Cardiac muscle cell (in vitro differentiated cells and primary cell): ENCODE results near the gene CASR. TPM values are rescaled to one million over a fixed set of nuclear protein-coding genes. Genes with fewer than 3 reads are reported as not detected.

Experiments used
- DNase-seq, 2 donors: peaks; one replicate each; pipeline versions ENCODE4 v3.0.0 to v3.0.0-alpha.2; 2010 to 2017; ENCODE audit warnings: low read depth in 1 of 2, low spot score in 1 of 2
- H3K27ac ChIP-seq: fragments of 200-600 bp; sonication (generic); 2 replicates; pipeline ENCODE4 v1.5.1; 2016
- H3K27me3 ChIP-seq: fragments of 200-600 bp; sonication (generic); 2 replicates; pipeline ENCODE4 v1.6.0; 2016; ENCODE audit warnings: control low read depth
- H3K36me3 ChIP-seq: fragments of 200-600 bp; sonication (generic); 2 replicates; pipeline ENCODE4 v1.5.1; 2016; ENCODE audit warnings: control low read depth
- H3K4me1 ChIP-seq: fragments of 200-600 bp; sonication (generic); 2 replicates; pipeline ENCODE4 v1.8.1; 2017; ENCODE audit warnings: low read depth, mild to moderate bottlenecking, mixed run types
- H3K4me3 ChIP-seq: fragments of 200-600 bp; sonication (generic); 2 replicates; pipeline ENCODE4 v1.5.1; 2016; ENCODE audit warnings: mild to moderate bottlenecking
- H3K9me3 ChIP-seq: fragments of 200-600 bp; sonication (generic); 2 replicates; pipeline ENCODE4 v1.5.1; 2017; ENCODE audit warnings: low read depth, mild to moderate bottlenecking, control low read depth
- polyA plus RNA-seq: library from polyadenylated mRNA; unstranded; fragments of >200 nt; fragmentation: Nextera tagmentation; extraction: Ambion mirVana; gene quantifications from 2 replicates; pipeline ENCODE4 v1.2.1, GENCODE V29; 2016
- total RNA-seq: library from RNA; depleted of rRNA; stranded (reverse); fragments of >200 nt; gene quantifications from 2 replicates; pipeline ENCODE4 v1.2.3, GENCODE V29; 2016
- TF ChIP-seq, protein P1 (sequence below): IDR thresholded peaks from 2 replicates; pipeline ENCODE4 v1.5.1; 2012; ENCODE audit warnings: low read depth, mild to moderate bottlenecking, low read length

CASR gene
- total and polyA plus RNA-seq, 2 experiments from 2014 or later, result 0.06 TPM; not detected in 1

DNA sequence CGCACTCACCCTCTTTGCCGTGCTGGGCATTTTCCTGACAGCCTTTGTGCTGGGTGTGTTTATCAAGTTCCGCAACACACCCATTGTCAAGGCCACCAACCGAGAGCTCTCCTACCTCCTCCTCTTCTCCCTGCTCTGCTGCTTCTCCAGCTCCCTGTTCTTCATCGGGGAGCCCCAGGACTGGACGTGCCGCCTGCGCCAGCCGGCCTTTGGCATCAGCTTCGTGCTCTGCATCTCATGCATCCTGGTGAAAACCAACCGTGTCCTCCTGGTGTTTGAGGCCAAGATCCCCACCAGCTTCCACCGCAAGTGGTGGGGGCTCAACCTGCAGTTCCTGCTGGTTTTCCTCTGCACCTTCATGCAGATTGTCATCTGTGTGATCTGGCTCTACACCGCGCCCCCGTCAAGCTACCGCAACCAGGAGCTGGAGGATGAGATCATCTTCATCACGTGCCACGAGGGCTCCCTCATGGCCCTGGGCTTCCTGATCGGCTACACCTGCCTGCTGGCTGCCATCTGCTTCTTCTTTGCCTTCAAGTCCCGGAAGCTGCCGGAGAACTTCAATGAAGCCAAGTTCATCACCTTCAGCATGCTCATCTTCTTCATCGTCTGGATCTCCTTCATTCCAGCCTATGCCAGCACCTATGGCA lies 100.5 kb downstream of the CASR start:
- H3K4me1 ChIP-seq, result no peaks in the 10 kb centered on the region
- peaks cover 1% of the 10 kb centered on the region for H3K27me3 ChIP-seq
- no peaks in the 10 kb centered on the region for H3K9me3 ChIP-seq
- TF ChIP-seq, protein P1, sequence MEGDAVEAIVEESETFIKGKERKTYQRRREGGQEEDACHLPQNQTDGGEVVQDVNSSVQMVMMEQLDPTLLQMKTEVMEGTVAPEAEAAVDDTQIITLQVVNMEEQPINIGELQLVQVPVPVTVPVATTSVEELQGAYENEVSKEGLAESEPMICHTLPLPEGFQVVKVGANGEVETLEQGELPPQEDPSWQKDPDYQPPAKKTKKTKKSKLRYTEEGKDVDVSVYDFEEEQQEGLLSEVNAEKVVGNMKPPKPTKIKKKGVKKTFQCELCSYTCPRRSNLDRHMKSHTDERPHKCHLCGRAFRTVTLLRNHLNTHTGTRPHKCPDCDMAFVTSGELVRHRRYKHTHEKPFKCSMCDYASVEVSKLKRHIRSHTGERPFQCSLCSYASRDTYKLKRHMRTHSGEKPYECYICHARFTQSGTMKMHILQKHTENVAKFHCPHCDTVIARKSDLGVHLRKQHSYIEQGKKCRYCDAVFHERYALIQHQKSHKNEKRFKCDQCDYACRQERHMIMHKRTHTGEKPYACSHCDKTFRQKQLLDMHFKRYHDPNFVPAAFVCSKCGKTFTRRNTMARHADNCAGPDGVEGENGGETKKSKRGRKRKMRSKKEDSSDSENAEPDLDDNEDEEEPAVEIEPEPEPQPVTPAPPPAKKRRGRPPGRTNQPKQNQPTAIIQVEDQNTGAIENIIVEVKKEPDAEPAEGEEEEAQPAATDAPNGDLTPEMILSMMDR, result no peak
- no peak for DNase-seq
- H3K27ac ChIP-seq, result no peak overlapping the region
- no peak overlapping the region for H3K4me3 ChIP-seq
- H3K36me3 ChIP-seq, result no peaks in the 10 kb centered on the region

DNA sequence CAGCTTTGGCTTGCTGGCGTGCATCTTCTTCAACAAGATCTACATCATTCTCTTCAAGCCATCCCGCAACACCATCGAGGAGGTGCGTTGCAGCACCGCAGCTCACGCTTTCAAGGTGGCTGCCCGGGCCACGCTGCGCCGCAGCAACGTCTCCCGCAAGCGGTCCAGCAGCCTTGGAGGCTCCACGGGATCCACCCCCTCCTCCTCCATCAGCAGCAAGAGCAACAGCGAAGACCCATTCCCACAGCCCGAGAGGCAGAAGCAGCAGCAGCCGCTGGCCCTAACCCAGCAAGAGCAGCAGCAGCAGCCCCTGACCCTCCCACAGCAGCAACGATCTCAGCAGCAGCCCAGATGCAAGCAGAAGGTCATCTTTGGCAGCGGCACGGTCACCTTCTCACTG lies 101.0 kb downstream of the CASR start:
- Histone ChIP-seq H3K36me3 (no peaks in the 10 kb centered on the region), H3K4me1 (no peaks in the 10 kb centered on the region), H3K4me3 (no peak overlapping the region), H3K27me3 (peaks cover 2% of the 10 kb centered on the region), H3K9me3 (no peaks in the 10 kb centered on the region), H3K27ac (no peak overlapping the region)
- DNase-seq, result no peak
- TF ChIP-seq, protein P1, result no peak

DNA sequence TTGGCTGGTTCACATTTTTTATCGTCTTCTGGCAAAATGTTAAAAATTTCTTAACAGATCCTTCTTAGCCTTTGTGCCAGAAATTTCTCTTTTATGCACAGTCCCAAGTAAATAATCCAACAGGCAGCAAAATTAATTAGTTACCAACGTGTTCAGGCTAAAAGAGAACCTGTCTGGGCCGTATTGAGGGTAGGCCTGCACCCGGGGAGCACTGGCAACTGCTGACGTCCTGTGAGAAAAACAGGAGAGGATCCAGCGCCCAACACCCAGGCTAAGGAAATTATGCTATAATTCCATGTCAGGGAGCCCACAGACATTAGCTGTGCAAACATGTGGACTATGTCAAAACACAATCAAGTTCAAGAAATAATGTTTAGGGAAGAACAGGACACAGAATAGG lies 110.9 kb downstream of the CASR start:
- no peaks in the 10 kb centered on the region for H3K27me3 ChIP-seq
- DNase-seq, result no peak
- H3K36me3 ChIP-seq, result no peaks in the 10 kb centered on the region
- TF ChIP-seq, protein P1, result no peak
- no peak overlapping the region for H3K4me3 ChIP-seq
- no peaks in the 10 kb centered on the region for H3K9me3 ChIP-seq
- no peak overlapping the region for H3K27ac ChIP-seq
- no peaks in the 10 kb centered on the region for H3K4me1 ChIP-seq

DNA sequence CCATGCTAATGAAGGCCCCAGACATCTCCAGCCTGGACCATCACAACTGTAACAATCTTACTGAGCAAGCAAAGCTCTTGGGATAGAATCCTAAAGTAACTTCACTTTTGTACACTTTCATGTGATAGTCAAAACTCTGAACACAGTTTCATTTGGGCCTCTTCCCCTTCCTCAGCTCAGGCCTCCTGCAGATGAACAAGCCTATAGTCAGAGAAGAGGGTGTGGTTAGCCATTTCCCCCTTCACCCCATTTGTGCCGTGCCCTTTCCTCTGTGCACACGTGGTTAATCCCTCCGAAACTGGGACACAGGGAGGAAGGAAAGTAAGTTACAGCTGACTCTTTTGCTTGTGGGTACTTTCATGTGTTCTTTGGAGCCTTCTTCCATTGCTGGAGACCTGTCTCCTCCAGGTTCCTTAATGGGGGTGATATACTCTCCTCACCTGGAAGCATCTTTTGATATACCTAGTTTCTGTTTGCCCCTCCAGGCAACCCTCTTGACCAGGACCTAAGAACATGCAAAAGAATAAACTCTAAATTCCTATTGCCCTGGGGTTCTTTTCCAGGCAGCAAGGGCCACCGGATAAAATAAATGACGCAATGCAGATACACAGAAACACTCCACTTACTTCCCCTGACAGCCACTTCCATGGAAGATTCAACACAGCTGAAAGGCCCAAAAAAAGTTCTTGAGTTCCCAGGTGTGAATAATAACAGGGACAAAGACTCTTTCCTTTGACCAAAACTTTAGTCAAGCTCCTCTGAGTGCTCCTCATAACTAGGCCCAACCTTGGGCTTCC lies 112.0 kb downstream of the CASR start:
- TF ChIP-seq, protein P1, result no peak

DNA sequence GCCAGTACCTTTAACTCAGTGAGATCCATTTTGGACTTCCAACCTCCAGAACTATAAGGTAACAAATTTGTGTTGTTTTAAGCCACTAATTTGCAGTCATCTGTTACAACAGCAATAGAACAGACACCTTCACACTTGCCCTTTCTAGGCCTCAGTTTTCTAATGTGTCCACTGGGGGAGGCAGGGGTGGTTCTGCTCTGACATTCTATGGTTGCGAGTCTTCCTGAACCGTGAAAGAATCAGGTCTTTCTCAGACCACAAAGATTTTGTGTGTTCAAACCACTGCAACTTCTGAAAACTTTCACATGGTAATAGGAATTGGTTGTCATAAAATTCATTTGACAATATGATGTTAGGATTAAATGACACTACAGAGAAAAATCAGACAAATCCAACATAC lies 114.8 kb downstream of the CASR start:
- TF ChIP-seq, protein P1, result no peak
- Histone ChIP-seq H3K9me3 (no peaks in the 10 kb centered on the region), H3K27ac (no peak overlapping the region), H3K27me3 (no peaks in the 10 kb centered on the region), H3K4me1 (no peaks in the 10 kb centered on the region), H3K36me3 (no peaks in the 10 kb centered on the region), H3K4me3 (no peak overlapping the region)
- no peak for DNase-seq

More for the DNA sequence above, 112.0 kb downstream of the CASR start:
- H3K4me1 ChIP-seq, result no peaks in the 10 kb centered on the region
- H3K36me3 ChIP-seq, result no peaks in the 10 kb centered on the region
- H3K27me3 ChIP-seq, result no peaks in the 10 kb centered on the region
- H3K27ac ChIP-seq, result no peak overlapping the region
- H3K9me3 ChIP-seq, result no peaks in the 10 kb centered on the region
- no peak for DNase-seq
- H3K4me3 ChIP-seq, result no peak overlapping the region
